Pancreas (tissue), 10 donors: ENCODE data around the gene SMNDC1. TPM values are rescaled to one million over a fixed set of nuclear protein-coding genes. Genes with fewer than 3 reads are reported as not detected.

Experiments
- ATAC-seq, 4 donors: fragments of 200-7000 bp; cut with Tn5 transposase; one replicate each; pipeline versions ENCODE4 v1.8.0 to v1.9.1; 2020; ENCODE audit warnings: mild to moderate bottlenecking in 4 of 4, moderate library complexity in 4 of 4
- DNase-seq, 6 donors: peaks; one replicate each; pipeline ENCODE4 v3.0.0-alpha.2; 2020
- FAIRE-seq: peaks from 2 replicates; lab custom pipeline; 2012; peaks lifted over from hg19 to GRCh38; lab: Jason Lieb, UNC
- H3K27ac ChIP-seq, 4 donors: fragments of 200-600 bp; sonication (generic); 1 replicate in 3 of 4; 2 replicates in 1 of 4; pipeline versions ENCODE4 v1.5.0 to v1.8.0; 2020
- H3K27me3 ChIP-seq, 4 donors: fragments of 200-600 bp; one replicate each; pipeline ENCODE4 v1.8.0; 2021
- H3K36me3 ChIP-seq, 3 donors: fragments of 200-600 bp; sonication (generic) in 1 of 3; one replicate each; pipeline versions ENCODE4 v1.5.0 to v1.8.0; 2020 to 2021
- H3K4me1 ChIP-seq, 3 donors: fragments of 200-600 bp; one replicate each; pipeline ENCODE4 v1.8.0; 2021
- H3K4me3 ChIP-seq, 4 donors: fragments of 200-600 bp; sonication (generic) in 2 of 4; one replicate each; pipeline versions ENCODE4 v1.5.0 to v1.8.0; 2020 to 2021
- H3K9me3 ChIP-seq, 4 donors: fragments of 200-600 bp; one replicate each; pipeline ENCODE4 v1.8.0; 2021
- WGBS, 2 donors: extraction: QIAGEN DNeasy Blood & Tissue Kit; methylation state at CpG; one replicate each; pipeline ENCODE4 v1.1.7; 2013; 5-methylcytosine and 5-hydroxymethylcytosine counted together
- intact Hi-C, 3 donors: fragments of 100-400 bp; cut with DNase I; formaldehyde crosslinking; loops; one replicate each; pipeline versions ENCODE4 v1.11.1 to v1.14.2; 2022
- polyA plus RNA-seq, 2 donors: library from polyadenylated mRNA; stranded (reverse); fragments of 200-250 nt; gene quantifications; one replicate each; pipeline ENCODE4 v1.2.3, GENCODE V29; 2013
- total RNA-seq, 6 donors: library from RNA; stranded (reverse); fragmentation: NEBNext Ultra II Directional in 4 of 6; extraction: Animal tissue kit (Norgen Biotek cat#: 25700) in 4 of 6; gene quantifications; one replicate each; pipeline versions ENCODE4 v1.2.1 to v1.2.4, GENCODE V29; 2021 to 2023
- TF ChIP-seq, protein P1 (sequence below), 4 donors: fragments of 200-600 bp; sonication (generic) in 3 of 4; IDR thresholded peaks; one replicate each; pipeline versions ENCODE4 v1.5.0 to v1.8.0; 2021; ENCODE audit warnings: antibody characterized with exemption in 4 of 4
- donor health status: healthy with polysubstance abuse.
- donor health status: DM: no; HTN: no; CAD: no; lungs with moderate emphysema.
- donor health status: DM: no; HTN: no; CAD: no.
- donor health status: control.
- donor health status: control.
- donor health status: Bipolar disorder and iron deficiency.
- donor health status: DM: yes; HTN: yes; CAD: no.
- donor health status: DM: no; HTN: no; CAD: no.
- donor health status: DM: no; HTN: no; CAD: no.
- donor health status: DM: yes; HTN: yes; CAD: no.

Gene SMNDC1
- total and polyA plus RNA-seq, 8 donors, result 5.2 to 13.7 (median 9.4) TPM

DNA sequence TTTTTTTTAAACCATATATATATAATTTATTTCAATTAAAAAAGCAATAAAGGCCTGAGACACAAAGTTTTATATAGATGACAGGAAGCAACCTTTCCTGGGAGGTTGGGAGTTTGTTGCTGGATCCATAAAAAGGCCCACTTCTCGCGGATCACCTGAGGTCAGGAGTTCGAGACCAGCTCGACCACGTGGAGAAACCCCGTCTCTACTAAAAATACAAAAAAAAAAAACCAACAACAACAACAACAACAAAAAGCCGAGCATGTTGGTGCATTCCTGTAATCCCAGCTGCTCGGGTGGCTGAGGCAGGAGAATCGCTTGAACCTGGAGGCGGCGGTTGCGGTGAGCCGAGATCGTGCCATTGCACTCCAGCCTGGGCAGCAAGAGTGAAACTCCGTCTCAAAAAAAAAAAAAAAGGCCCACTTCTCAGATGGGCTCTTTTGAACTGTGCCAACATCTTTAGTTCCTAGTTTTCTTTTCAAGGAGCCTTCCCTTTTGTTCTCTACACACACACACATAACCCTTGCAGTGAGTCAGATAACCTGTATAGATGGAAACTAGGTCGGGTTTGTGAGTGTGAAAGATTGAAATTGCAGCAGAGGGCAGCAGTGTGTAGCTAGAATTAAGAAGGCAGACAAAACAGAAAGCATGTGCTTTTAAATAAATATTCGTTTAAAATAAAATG is 1.2 kb upstream of the SMNDC1 start:
- peak; percentile 41 to 80 (median 60) for ATAC-seq
- Histone ChIP-seq H3K27ac (peak overlapping the region in 3 of 4 donors; percentile 74 to 91 (median 85)), H3K4me3 (no peak overlapping the region), H3K4me1 (peaks cover 21 to 23% (median 21%) of the 10 kb centered on the region in 3 donors), H3K9me3 (no peaks in the 10 kb centered on the region), H3K36me3 (peaks cover 0 to 15% (median 0%) of the 10 kb centered on the region in 3 donors), H3K27me3 (no peaks in the 10 kb centered on the region)
- WGBS, 2 donors, result 58 to 62% methylated on average over 17 of the region's 17 CpGs
- intact Hi-C loops, result no loop called here
- peak in 3 of 6 donors; percentile 32 to 55 (median 42) for DNase-seq
- TF ChIP-seq, protein P1, sequence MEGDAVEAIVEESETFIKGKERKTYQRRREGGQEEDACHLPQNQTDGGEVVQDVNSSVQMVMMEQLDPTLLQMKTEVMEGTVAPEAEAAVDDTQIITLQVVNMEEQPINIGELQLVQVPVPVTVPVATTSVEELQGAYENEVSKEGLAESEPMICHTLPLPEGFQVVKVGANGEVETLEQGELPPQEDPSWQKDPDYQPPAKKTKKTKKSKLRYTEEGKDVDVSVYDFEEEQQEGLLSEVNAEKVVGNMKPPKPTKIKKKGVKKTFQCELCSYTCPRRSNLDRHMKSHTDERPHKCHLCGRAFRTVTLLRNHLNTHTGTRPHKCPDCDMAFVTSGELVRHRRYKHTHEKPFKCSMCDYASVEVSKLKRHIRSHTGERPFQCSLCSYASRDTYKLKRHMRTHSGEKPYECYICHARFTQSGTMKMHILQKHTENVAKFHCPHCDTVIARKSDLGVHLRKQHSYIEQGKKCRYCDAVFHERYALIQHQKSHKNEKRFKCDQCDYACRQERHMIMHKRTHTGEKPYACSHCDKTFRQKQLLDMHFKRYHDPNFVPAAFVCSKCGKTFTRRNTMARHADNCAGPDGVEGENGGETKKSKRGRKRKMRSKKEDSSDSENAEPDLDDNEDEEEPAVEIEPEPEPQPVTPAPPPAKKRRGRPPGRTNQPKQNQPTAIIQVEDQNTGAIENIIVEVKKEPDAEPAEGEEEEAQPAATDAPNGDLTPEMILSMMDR (IDR thresholded peaks at IDR 0.05), result peak in 2 of 4 donors; percentile 13 to 46
- peak; percentile 93 for FAIRE-seq

GRCh38 chr10:110304394-110304779 is 333 bp downstream of the SMNDC1 start:
- Histone ChIP-seq H3K27ac (peak overlapping the region; percentile 66 to 91 (median 80)), H3K9me3 (no peaks in the 10 kb centered on the region), H3K27me3 (no peaks in the 10 kb centered on the region), H3K4me3 (peak overlapping the region; percentile 53 to 96 (median 90)), H3K36me3 (peaks cover 0 to 25% (median 0%) of the 10 kb centered on the region in 3 donors), H3K4me1 (peaks cover 21 to 38% (median 30%) of the 10 kb centered on the region in 3 donors)
- TF ChIP-seq, protein P1 (IDR thresholded peaks at IDR 0.05), result no peak
- 0 to 1% methylated on average over 32 to 42 of the region's 42 CpGs for WGBS, 2 donors
- no peak for FAIRE-seq
- DNase-seq, result peak in 1 of 6 donors; percentile 78
- ATAC-seq, result peak; percentile 62 to 73 (median 71)
- intact Hi-C loops, result no loop called here

DNA sequence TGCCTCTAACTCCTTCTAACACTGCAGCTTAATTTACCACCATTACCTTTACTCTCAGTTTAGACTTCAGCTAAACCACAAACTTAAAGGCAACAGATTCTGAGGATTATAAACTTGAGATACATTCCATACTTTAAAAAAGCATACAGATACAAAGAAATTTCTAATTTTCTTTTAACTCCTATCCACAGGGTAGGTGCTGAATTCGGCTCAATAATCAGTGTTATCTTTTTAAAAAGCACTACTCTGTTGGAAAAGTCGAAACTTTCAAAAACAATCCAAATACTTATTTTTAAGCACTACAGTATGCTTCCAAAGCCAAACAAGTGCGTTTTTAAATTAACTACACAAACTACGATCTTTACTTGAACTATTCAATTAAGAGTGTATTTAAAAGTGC is 1.0 kb downstream of the SMNDC1 start:
- Histone ChIP-seq H3K36me3 (peaks cover 0 to 27% (median 0%) of the 10 kb centered on the region in 3 donors), H3K27me3 (no peaks in the 10 kb centered on the region), H3K27ac (no peak overlapping the region), H3K4me3 (peak overlapping the region; percentile 53 to 96 (median 90)), H3K4me1 (peaks cover 21 to 42% (median 31%) of the 10 kb centered on the region in 3 donors), H3K9me3 (no peaks in the 10 kb centered on the region)
- DNase-seq, result no peak
- FAIRE-seq, result no peak
- 1 to 3% methylated on average over 4 of the region's 4 CpGs for WGBS, 2 donors
- ATAC-seq, result no peak
- TF ChIP-seq, protein P1 (IDR thresholded peaks at IDR 0.05), result no peak
- intact Hi-C loops, result no loop called here

DNA sequence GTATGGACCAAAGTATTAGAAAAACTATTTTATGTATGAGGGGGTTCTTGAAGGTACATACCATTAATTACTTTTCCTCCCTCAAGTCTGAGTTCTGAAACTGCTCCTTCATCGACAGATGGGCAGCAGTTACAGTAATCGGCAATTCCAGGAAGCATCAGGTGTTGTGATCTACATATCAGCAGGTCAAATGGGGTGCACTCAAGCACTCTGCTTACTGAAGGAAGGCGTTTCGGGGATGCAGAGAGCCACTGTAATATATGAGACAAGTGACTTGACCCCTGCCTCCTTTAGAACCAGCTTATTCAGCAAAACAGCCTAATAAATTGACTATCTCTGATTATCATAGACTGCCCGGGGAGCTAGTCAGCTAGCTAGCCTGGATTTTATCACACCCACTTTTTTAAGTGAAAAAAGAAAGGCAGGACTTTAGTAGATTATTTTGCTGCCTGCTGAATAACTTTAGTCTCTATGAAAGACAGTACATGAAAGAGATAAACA is 4.2 kb downstream of the SMNDC1 start:
- TF ChIP-seq, protein P1 (IDR thresholded peaks at IDR 0.05), result no peak
- Histone ChIP-seq H3K27ac (no peak overlapping the region), H3K9me3 (no peaks in the 10 kb centered on the region), H3K36me3 (peaks cover 3 to 56% (median 6%) of the 10 kb centered on the region in 3 donors), H3K4me1 (peaks cover 21 to 42% (median 37%) of the 10 kb centered on the region in 3 donors), H3K4me3 (no peak overlapping the region), H3K27me3 (no peaks in the 10 kb centered on the region)
- no peak for DNase-seq
- WGBS, 2 donors, result 36 to 42% methylated on average over 5 of the region's 5 CpGs
- ATAC-seq, result no peak
- FAIRE-seq, result no peak
- intact Hi-C loops, result no loop called here

GRCh38 chr10:110296966-110297365 is 7.8 kb downstream of the SMNDC1 start:
- 26 to 31% methylated on average over 1 of the region's 1 CpG for WGBS, 2 donors
- FAIRE-seq (no peak), DNase-seq (no peak), ATAC-seq (no peak)
- Histone ChIP-seq H3K27ac (no peak overlapping the region), H3K4me3 (no peak overlapping the region), H3K9me3 (no peaks in the 10 kb centered on the region), H3K36me3 (peaks cover 3 to 71% (median 9%) of the 10 kb centered on the region in 3 donors), H3K27me3 (no peaks in the 10 kb centered on the region), H3K4me1 (peaks cover 4 to 30% (median 26%) of the 10 kb centered on the region in 3 donors)
- intact Hi-C loops, result no loop called here
- TF ChIP-seq, protein P1 (IDR thresholded peaks at IDR 0.05), result no peak
